Prostate gland (tissue), 2 donors: Measurements from ENCODE around the gene KIAA0753.

Source experiments
- POLR2AphosphoS5 ChIP-seq: sonication (generic); formaldehyde crosslinking; IDR thresholded peaks from one replicate; pipeline ENCODE4 v1.6.1; 2017; ENCODE audit warnings: antibody characterized with exemption
- TF ChIP-seq, protein P1 (sequence below), 4 experiments: fragments of 200-600 bp in 2 of 4; fragments of 450-650 bp in 2 of 4; sonication (generic) in 2 of 4; IDR thresholded peaks; 1 replicate in 3 of 4; 2 replicates in 1 of 4; pipeline ENCODE4 v1.5.1; 2016 to 2019; ENCODE audit warnings: antibody characterized with exemption in 4 of 4, mild to moderate bottlenecking in 2 of 4, moderate library complexity in 2 of 4

DNA sequence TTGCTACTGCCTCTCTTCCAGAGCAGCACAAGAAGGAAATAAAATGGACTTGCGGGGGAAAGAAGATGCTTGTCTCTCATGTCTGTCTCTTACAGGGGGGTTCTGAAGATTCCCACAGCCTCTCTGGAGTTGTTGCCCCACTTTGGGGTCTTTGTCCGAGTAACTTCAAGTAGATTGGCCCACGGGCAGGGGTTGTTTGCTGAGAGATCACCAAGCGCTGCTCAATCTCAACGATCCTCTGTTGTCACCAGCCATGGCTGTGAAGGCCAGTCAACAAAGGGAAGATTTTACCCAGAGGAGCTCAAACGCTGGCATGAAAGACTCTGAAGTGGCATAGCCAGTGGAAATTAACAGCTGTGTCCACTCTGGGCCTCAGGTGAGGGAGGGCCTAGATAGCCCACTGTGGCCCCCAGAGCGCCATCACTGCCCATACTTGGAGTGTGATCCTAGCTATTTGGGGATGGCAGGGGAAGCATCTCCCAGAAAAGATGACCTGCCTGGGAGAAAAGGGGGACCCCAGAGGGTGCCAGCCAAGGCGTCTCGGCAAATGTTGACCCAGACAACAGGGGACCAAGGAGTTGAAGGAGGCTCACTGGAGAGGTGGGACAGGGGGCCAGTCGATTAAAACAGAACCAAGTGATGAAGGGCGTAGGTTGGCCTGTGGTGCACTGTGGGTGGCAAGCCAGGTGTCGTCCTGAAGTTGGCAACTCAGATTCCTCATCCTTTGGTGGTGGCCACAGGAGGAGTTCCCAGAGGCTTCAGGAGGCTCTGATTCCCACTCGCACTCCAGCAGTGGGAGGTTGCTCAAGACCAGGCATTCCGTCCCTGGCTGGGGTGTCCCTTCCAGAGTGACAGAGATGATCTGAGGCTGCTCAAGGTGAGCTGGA is 44.6 kb upstream of the KIAA0753 start:
- TF ChIP-seq, protein P1, sequence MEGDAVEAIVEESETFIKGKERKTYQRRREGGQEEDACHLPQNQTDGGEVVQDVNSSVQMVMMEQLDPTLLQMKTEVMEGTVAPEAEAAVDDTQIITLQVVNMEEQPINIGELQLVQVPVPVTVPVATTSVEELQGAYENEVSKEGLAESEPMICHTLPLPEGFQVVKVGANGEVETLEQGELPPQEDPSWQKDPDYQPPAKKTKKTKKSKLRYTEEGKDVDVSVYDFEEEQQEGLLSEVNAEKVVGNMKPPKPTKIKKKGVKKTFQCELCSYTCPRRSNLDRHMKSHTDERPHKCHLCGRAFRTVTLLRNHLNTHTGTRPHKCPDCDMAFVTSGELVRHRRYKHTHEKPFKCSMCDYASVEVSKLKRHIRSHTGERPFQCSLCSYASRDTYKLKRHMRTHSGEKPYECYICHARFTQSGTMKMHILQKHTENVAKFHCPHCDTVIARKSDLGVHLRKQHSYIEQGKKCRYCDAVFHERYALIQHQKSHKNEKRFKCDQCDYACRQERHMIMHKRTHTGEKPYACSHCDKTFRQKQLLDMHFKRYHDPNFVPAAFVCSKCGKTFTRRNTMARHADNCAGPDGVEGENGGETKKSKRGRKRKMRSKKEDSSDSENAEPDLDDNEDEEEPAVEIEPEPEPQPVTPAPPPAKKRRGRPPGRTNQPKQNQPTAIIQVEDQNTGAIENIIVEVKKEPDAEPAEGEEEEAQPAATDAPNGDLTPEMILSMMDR (IDR thresholded peaks at IDR 0.05) = no peak
- TF ChIP-seq POLR2AphosphoS5 = no peak
